Glutamatergic neuron (in vitro differentiated cells): ENCODE measurements around the gene QDPR. TPM values are rescaled to one million over a fixed set of nuclear protein-coding genes. Genes with fewer than 3 reads are reported as not detected.

Experiments
- DNase-seq: peaks from one replicate; pipeline ENCODE4 v3.0.0; 2022
- H3K27ac Mint-ChIP-seq: one replicate; pipeline ENCODE4 v1.8.0; 2020; ENCODE audit warnings: mild to moderate bottlenecking, mixed read lengths, inconsistent platforms; ENCODE audit not compliant: unreplicated experiment
- H3K27me3 Mint-ChIP-seq: one replicate; pipeline ENCODE4 v1.8.0; 2020; ENCODE audit warnings: mild to moderate bottlenecking, moderate library complexity, mixed read lengths, inconsistent platforms; ENCODE audit not compliant: unreplicated experiment
- H3K36me3 Mint-ChIP-seq: one replicate; pipeline ENCODE4 v1.8.0; 2020; ENCODE audit warnings: mild to moderate bottlenecking, mixed read lengths, inconsistent platforms; ENCODE audit not compliant: unreplicated experiment
- H3K4me1 Mint-ChIP-seq: one replicate; pipeline ENCODE4 v1.8.0; 2020; ENCODE audit warnings: mild to moderate bottlenecking, low read depth, mixed read lengths, inconsistent platforms; ENCODE audit not compliant: unreplicated experiment
- H3K4me3 Mint-ChIP-seq: one replicate; pipeline ENCODE4 v1.8.0; 2020; ENCODE audit warnings: mild to moderate bottlenecking, mixed read lengths, inconsistent platforms; ENCODE audit not compliant: unreplicated experiment
- H3K9me3 Mint-ChIP-seq: one replicate; pipeline ENCODE4 v1.8.0; 2020; ENCODE audit warnings: mild to moderate bottlenecking, moderate library complexity, mixed read lengths, inconsistent platforms; ENCODE audit not compliant: unreplicated experiment
- CTCF ChIP-seq: fragments of 200-600 bp; sonication (generic); IDR thresholded peaks from one replicate; pipeline ENCODE4 v1.5.0; 2021; ENCODE audit not compliant: partially characterized antibody, unreplicated experiment
- total RNA-seq: library from RNA; stranded (reverse); fragmentation: NEBNext Ultra II Directional; extraction: Animal tissue kit (Norgen Biotek cat#: 25700); gene quantifications from one replicate; pipeline ENCODE4 v1.2.1, GENCODE V29; 2021; ENCODE audit not compliant: unreplicated experiment

QDPR gene
- total RNA-seq, 1 donor from 2014 or later, result 31.6 TPM

- H3K4me1 Mint-ChIP-seq, result peaks cover 5% of the 10 kb centered on the region
- H3K4me3 Mint-ChIP-seq, result no peak overlapping the region
- no peak overlapping the region for H3K27ac Mint-ChIP-seq
- peaks cover 4% of the 10 kb centered on the region for H3K9me3 Mint-ChIP-seq
- no peaks in the 10 kb centered on the region for H3K36me3 Mint-ChIP-seq
- no peak for DNase-seq
- no peaks in the 10 kb centered on the region for H3K27me3 Mint-ChIP-seq
- TF ChIP-seq CTCF, result no peak
Measured at GRCh38 chr4:17558941-17559708, 47.2 kb upstream of the QDPR start.

DNA sequence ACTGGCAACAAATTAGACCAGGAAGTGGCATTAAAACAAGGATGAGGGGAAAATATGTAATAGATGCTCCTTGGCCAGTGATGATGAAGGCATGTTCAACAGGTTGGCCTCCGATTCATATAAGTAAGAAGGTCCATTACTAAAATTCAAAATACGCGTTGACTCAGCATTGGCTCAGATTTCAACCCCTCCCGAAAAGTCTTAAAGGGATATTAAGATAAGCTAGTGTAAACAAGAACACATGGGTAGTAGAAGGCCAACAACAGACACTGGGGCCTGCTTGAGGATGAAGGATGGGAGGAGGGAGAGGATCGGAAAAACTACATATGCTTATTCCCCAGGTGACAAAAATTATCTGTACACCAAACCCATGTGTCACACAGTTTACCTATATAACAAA is 46.0 kb upstream of the QDPR start:
- peaks cover 4% of the 10 kb centered on the region for H3K9me3 Mint-ChIP-seq
- no peak for DNase-seq
- TF ChIP-seq CTCF, result no peak
- no peak overlapping the region for H3K27ac Mint-ChIP-seq
- no peak overlapping the region for H3K4me3 Mint-ChIP-seq
- no peaks in the 10 kb centered on the region for H3K36me3 Mint-ChIP-seq
- H3K27me3 Mint-ChIP-seq, result no peaks in the 10 kb centered on the region
- H3K4me1 Mint-ChIP-seq, result peaks cover 5% of the 10 kb centered on the region

GRCh38 chr4:17556498-17556897 is 44.6 kb upstream of the QDPR start:
- Mint-ChIP-seq H3K27me3 (no peaks in the 10 kb centered on the region), H3K4me3 (no peak overlapping the region), H3K36me3 (no peaks in the 10 kb centered on the region), H3K27ac (no peak overlapping the region), H3K9me3 (peaks cover 4% of the 10 kb centered on the region), H3K4me1 (peaks cover 3% of the 10 kb centered on the region)
- no peak for TF ChIP-seq CTCF
- DNase-seq, result no peak

- H3K36me3 Mint-ChIP-seq, result no peaks in the 10 kb centered on the region
- no peaks in the 10 kb centered on the region for H3K27me3 Mint-ChIP-seq
- TF ChIP-seq CTCF, result no peak
- DNase-seq, result no peak
- no peaks in the 10 kb centered on the region for H3K4me1 Mint-ChIP-seq
- no peak overlapping the region for H3K4me3 Mint-ChIP-seq
- H3K9me3 Mint-ChIP-seq, result peaks cover 2% of the 10 kb centered on the region
- no peak overlapping the region for H3K27ac Mint-ChIP-seq
Measured at GRCh38 chr4:17554568-17554967, 42.7 kb upstream of the QDPR start.

- peaks cover 2% of the 10 kb centered on the region for H3K9me3 Mint-ChIP-seq
Measured at GRCh38 chr4:17552427-17552826, 40.5 kb upstream of the QDPR start.

More at GRCh38 chr4:17552427-17552826, 40.5 kb upstream of the QDPR start:
- Mint-ChIP-seq H3K4me3 (no peak overlapping the region), H3K27ac (no peak overlapping the region), H3K27me3 (no peaks in the 10 kb centered on the region), H3K4me1 (no peaks in the 10 kb centered on the region), H3K36me3 (no peaks in the 10 kb centered on the region)
- DNase-seq, result no peak
- no peak for TF ChIP-seq CTCF
